ENCODE data around the gene NMT1.

DNA sequence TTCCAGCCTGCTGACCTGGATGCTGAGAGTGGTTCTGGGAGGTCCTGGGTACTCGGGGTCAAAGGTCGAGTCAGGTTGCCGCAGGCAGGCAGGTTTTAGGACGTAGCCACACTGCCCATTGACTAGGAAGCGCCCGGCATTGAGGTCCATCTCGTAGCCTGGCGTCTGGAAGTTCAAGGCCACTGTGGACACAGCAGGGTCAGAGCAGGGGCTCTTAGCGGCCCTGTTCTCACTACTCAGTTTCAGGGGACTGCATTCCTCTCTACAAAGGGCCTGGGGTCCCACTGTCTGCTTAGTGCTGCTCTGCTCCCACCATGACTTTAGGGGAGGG lies 52.3 kb downstream of the NMT1 start:
- TF ChIP-seq, protein P1, sequence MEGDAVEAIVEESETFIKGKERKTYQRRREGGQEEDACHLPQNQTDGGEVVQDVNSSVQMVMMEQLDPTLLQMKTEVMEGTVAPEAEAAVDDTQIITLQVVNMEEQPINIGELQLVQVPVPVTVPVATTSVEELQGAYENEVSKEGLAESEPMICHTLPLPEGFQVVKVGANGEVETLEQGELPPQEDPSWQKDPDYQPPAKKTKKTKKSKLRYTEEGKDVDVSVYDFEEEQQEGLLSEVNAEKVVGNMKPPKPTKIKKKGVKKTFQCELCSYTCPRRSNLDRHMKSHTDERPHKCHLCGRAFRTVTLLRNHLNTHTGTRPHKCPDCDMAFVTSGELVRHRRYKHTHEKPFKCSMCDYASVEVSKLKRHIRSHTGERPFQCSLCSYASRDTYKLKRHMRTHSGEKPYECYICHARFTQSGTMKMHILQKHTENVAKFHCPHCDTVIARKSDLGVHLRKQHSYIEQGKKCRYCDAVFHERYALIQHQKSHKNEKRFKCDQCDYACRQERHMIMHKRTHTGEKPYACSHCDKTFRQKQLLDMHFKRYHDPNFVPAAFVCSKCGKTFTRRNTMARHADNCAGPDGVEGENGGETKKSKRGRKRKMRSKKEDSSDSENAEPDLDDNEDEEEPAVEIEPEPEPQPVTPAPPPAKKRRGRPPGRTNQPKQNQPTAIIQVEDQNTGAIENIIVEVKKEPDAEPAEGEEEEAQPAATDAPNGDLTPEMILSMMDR (IDR thresholded peaks at IDR 0.05): no peak
- TF ChIP-seq POLR2A (IDR thresholded peaks at IDR 0.05): no peak
- no peak for TF ChIP-seq POLR2AphosphoS5 (IDR thresholded peaks at IDR 0.05)
